PFSK-1 (cell line): ENCODE measurements around the gene ZNF79.

Source experiments
- FOXP2 ChIP-seq: optimal IDR thresholded peaks from 2 replicates; pipeline ENCODE3; 2011; ENCODE audit warnings: borderline replicate concordance, control low read depth, inconsistent platforms; ENCODE audit not compliant: insufficient read depth; ENCODE audit errors: extremely low read length, extremely low read depth
- POLR2AphosphoS5 ChIP-seq: IDR thresholded peaks from 2 replicates; pipeline ENCODE4 v1.6.1; 2012; ENCODE audit warnings: low read depth, mild to moderate bottlenecking, control low read depth, low read length, moderate library complexity
- REST ChIP-seq, 2 experiments: IDR thresholded peaks; 2 replicates each; pipeline versions ENCODE4 v1.6.1 to v1.8.0; 2011 to 2012; ENCODE audit warnings: low read depth in 2 of 2, low read length in 2 of 2, control low read depth in 1 of 2, inconsistent platforms in 1 of 2, mild to moderate bottlenecking in 1 of 2, moderate library complexity in 1 of 2; ENCODE audit not compliant: insufficient read depth in 1 of 2
- SIN3A ChIP-seq: IDR thresholded peaks from 2 replicates; pipeline ENCODE4 v1.6.1; 2012; ENCODE audit warnings: mild to moderate bottlenecking, low read length, moderate library complexity, borderline replicate concordance; ENCODE audit not compliant: insufficient read depth
- TAF1 ChIP-seq: IDR thresholded peaks from 2 replicates; pipeline ENCODE4 v1.6.1; 2012; ENCODE audit warnings: low read length, control low read depth, borderline replicate concordance; ENCODE audit not compliant: insufficient read depth

ZNF79 gene

GRCh38 chr9:127406799-127407491 lies 17.2 kb upstream of the ZNF79 start:
- TF ChIP-seq REST (IDR thresholded peaks at IDR 0.05; ENCODE audit: insufficient read depth in 1 of 2, low read depth in 2 of 2, low read length in 2 of 2) (no peak), SIN3A (no peak), POLR2AphosphoS5 (no peak), TAF1 (no peak), FOXP2 (no peak)

- TF ChIP-seq SIN3A (no peak), FOXP2 (no peak), POLR2AphosphoS5 (no peak), REST (IDR thresholded peaks at IDR 0.05; ENCODE audit: insufficient read depth in 1 of 2, low read depth in 2 of 2, low read length in 2 of 2) (no peak), TAF1 (no peak)
These were observed 16.7 kb upstream of the ZNF79 start for GRCh38 chr9:127407492-127407843.

DNA sequence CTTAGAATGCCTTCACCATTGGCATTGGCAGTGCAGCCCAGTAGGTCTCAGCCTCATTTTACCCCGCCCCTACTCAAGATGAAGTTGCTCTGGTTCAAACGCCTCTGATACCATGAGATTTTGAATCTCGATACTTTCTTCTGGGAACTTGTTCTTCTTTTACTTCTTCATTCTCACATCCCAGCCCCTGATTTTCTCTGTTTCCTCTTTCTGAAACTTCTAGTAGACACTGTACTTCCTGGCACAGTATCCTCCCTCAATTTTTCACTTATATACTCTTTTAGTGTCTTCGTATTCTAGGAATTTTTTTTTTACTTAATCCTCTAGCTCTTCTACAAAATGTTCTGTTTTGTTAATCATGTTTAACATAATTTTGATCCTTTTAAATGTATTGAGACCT lies 13.1 kb upstream of the ZNF79 start:
- TF ChIP-seq REST (IDR thresholded peaks at IDR 0.05; ENCODE audit: insufficient read depth in 1 of 2, low read depth in 2 of 2, low read length in 2 of 2) (no peak), FOXP2 (no peak), TAF1 (no peak), SIN3A (no peak), POLR2AphosphoS5 (no peak)

- TF ChIP-seq FOXP2: no peak
- no peak for TF ChIP-seq SIN3A
- TF ChIP-seq POLR2AphosphoS5: no peak
- no peak for TF ChIP-seq REST (IDR thresholded peaks at IDR 0.05; ENCODE audit: insufficient read depth in 1 of 2, low read depth in 2 of 2, low read length in 2 of 2)
- TF ChIP-seq TAF1: no peak
These were observed 9.0 kb upstream of the ZNF79 start for GRCh38 chr9:127415141-127415540.

- TF ChIP-seq SIN3A: no peak
- TF ChIP-seq FOXP2: no peak
- TF ChIP-seq REST (IDR thresholded peaks at IDR 0.05; ENCODE audit: insufficient read depth in 1 of 2, low read depth in 2 of 2, low read length in 2 of 2): no peak
- no peak for TF ChIP-seq TAF1
- TF ChIP-seq POLR2AphosphoS5: no peak
These were observed 8.5 kb upstream of the ZNF79 start for GRCh38 chr9:127415657-127416056.
